Measurements from ENCODE around the gene WDR70.

DNA sequence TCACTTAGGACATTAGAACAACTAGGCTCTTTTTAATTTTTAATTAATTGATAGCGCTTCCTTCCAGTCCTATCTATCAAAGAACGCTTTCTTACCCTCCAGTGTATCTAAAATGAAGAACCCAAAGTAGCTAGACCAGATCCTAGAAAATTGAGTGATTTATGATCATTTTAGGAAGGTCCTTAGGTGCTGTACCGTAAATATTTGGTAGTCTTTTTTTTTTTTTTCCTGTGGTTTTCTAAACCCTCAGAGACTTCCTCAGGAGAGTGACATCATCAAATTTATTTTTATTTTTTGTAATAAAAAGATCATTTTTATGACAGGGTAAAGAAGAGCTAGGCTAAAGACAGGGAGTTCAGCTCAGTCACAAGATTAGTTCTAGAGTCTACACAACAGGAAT, 197.4 kb downstream of the WDR70 start:
- TF ChIP-seq EZH2 (IDR thresholded peaks at IDR 0.05; ENCODE audit: low read depth) (no peak), CTCF (conservative IDR thresholded peaks at IDR 0.05) (no peak)

Data from PC-9 (cell line).